Measurements from ENCODE around the gene PIEZO2.

GRCh38 chr18:11118051-11118766 is 31.2 kb downstream of the PIEZO2 start:
- no peak for TF ChIP-seq EZH2 (IDR thresholded peaks at IDR 0.05; ENCODE audit: borderline replicate concordance, low read length)
- TF ChIP-seq, protein P1, sequence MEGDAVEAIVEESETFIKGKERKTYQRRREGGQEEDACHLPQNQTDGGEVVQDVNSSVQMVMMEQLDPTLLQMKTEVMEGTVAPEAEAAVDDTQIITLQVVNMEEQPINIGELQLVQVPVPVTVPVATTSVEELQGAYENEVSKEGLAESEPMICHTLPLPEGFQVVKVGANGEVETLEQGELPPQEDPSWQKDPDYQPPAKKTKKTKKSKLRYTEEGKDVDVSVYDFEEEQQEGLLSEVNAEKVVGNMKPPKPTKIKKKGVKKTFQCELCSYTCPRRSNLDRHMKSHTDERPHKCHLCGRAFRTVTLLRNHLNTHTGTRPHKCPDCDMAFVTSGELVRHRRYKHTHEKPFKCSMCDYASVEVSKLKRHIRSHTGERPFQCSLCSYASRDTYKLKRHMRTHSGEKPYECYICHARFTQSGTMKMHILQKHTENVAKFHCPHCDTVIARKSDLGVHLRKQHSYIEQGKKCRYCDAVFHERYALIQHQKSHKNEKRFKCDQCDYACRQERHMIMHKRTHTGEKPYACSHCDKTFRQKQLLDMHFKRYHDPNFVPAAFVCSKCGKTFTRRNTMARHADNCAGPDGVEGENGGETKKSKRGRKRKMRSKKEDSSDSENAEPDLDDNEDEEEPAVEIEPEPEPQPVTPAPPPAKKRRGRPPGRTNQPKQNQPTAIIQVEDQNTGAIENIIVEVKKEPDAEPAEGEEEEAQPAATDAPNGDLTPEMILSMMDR (IDR thresholded peaks at IDR 0.05; ENCODE audit: low read length) = no peak

Data from OCI-LY1 (cell line).